ENCODE data around the gene TBC1D3I. TPM values are rescaled to one million over a fixed set of nuclear protein-coding genes. Genes with fewer than 3 reads are reported as not detected.

The TBC1D3I gene
- polyA plus RNA-seq, 1 donor (not counting 4 experiments of a cell fraction or from before 2014, with no cell fraction given) = not detected

DNA sequence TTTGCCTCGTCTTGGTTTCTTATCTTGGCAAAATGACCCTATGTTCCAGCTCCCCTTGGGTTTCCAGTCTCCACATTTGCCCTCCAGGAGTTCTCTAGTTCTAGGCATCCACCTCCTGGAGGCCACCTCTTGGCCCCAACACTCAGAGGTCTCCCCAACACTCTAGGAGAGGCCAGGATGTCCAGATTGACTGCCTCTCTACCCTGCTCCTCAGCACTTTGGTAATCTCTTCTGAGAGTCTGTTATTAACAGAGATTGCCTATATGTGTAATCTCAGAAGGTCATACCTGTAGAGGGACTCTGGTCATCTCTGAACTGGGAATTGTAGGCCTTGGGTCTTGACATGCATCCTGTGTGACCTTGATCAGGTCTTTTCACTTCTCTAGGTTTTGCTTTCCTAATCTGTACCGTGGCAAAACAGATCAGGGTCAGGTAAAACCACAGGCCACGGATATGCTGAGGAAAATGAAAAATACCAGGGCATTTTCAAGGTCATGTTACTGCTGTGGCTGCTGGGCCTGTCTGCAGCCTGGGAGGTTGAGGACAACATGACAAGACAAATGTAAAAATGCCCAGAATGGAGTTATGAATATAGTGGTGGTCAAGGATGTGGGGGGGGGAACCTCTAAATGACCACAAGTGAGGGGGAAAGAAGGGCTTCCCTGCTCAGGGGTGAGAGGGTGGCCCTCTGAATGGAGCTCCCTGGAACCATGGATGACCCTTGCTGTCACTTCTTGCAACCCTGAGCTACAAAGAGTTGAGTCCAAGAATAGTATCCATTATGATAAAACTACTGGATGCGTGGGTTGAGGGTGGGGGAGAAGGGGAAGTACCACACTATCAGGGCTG is 58.5 kb downstream of the TBC1D3I start:
- dilution Hi-C loops (cut with MboI; ENCODE audit: extremely low pct_ligation_motif_present, low sequenced_read_pairs) = no loop called here
- no peak overlapping the region for H3K9ac ChIP-seq (ENCODE audit: control insufficient read depth, extremely low read depth, insufficient read depth, low read length)
- H3K36me3 ChIP-seq (ENCODE audit: control insufficient read depth in 2 of 2, extremely low read depth in 1 of 2, insufficient read depth in 2 of 2, low read length in 2 of 2) = no peaks in the 10 kb centered on the region
- H3K4me3 ChIP-seq (ENCODE audit: control insufficient read depth in 2 of 3, extremely low read depth in 1 of 3, insufficient read depth in 2 of 3, low read depth in 1 of 3, low read length in 3 of 3) = no peak overlapping the region
- H3K9me1 ChIP-seq (ENCODE audit: control insufficient read depth, extremely low read depth, insufficient read depth, low read length) = no peaks in the 10 kb centered on the region
- no peaks in the 10 kb centered on the region for H3K79me2 ChIP-seq (ENCODE audit: control insufficient read depth, insufficient read depth, low read length)
- TF ChIP-seq, protein P1, sequence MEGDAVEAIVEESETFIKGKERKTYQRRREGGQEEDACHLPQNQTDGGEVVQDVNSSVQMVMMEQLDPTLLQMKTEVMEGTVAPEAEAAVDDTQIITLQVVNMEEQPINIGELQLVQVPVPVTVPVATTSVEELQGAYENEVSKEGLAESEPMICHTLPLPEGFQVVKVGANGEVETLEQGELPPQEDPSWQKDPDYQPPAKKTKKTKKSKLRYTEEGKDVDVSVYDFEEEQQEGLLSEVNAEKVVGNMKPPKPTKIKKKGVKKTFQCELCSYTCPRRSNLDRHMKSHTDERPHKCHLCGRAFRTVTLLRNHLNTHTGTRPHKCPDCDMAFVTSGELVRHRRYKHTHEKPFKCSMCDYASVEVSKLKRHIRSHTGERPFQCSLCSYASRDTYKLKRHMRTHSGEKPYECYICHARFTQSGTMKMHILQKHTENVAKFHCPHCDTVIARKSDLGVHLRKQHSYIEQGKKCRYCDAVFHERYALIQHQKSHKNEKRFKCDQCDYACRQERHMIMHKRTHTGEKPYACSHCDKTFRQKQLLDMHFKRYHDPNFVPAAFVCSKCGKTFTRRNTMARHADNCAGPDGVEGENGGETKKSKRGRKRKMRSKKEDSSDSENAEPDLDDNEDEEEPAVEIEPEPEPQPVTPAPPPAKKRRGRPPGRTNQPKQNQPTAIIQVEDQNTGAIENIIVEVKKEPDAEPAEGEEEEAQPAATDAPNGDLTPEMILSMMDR (optimal IDR thresholded peaks at IDR 0.05 in 1 of 3, IDR thresholded peaks at IDR 0.05 in 1 of 3, conservative IDR thresholded peaks at IDR 0.05 in 1 of 3; ENCODE audit: extremely low read depth in 1 of 3, insufficient read depth in 2 of 3, low read length in 3 of 3) = no peak
- TF ChIP-seq EZH2 (IDR thresholded peaks at IDR 0.05; ENCODE audit: low read length) = no peak
- H3K27ac ChIP-seq (ENCODE audit: control insufficient read depth, insufficient read depth, low read length) = no peak overlapping the region
- H2AFZ ChIP-seq (ENCODE audit: control insufficient read depth, low read length) = no peak overlapping the region
- DNase-seq (ENCODE audit: low read depth, low spot score) (no peak), FAIRE-seq (no peak)
- no peaks in the 10 kb centered on the region for H3K9me3 ChIP-seq (ENCODE audit: control insufficient read depth, low read depth, low read length)
- no peaks in the 10 kb centered on the region for H3K27me3 ChIP-seq (ENCODE audit: control insufficient read depth, extremely low read depth, insufficient read depth, low read length)
- no peak overlapping the region for H3K4me2 ChIP-seq (ENCODE audit: control insufficient read depth, extremely low read depth, insufficient read depth, low read depth, low read length)
- no peaks in the 10 kb centered on the region for H4K20me1 ChIP-seq (ENCODE audit: control insufficient read depth, extremely low read depth, insufficient read depth, low read length)
- no peaks in the 10 kb centered on the region for H3K4me1 ChIP-seq (ENCODE audit: control insufficient read depth, extremely low read depth, insufficient read depth, low read length)

DNA sequence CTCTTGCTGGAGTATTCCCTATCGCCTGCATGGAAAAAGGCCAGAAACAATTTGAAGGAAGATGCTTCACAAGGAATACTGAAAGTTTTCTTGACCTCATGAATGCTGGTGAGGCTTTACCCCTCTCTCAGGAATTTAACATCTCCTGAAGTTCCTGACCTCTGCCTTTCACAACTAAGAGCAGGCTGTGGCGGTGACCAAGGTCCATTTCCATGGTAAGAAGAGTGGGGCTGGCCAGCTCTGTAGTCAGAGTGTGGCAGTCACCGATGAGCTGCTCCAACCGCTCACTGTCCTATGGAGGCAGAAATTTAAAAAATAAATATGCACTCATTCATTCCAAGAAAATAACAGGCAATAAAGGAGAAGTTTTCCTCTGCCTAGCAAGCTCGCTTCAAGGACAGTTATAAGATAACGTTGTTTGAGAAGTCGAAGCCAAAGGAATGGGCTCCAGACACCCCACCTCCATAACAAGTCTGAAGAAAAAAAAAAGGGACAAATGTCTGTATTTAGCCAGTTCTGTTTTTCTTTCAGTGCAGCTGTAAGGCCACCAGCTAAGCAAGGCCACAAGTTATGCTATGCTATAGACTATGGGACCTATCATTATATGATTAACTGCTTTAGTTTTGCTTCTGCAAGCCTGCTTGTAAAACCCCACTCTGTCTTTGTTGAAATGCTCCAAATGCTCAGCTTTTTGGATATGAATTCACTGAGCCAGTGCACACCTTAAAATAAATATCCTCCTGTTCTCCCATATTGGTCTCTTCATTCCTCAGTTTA is 59.5 kb downstream of the TBC1D3I start:
- Histone ChIP-seq H3K79me2 (ENCODE audit: control insufficient read depth, insufficient read depth, low read length) (no peaks in the 10 kb centered on the region), H3K27me3 (ENCODE audit: control insufficient read depth, extremely low read depth, insufficient read depth, low read length) (no peaks in the 10 kb centered on the region), H3K9me3 (ENCODE audit: control insufficient read depth, low read depth, low read length) (no peaks in the 10 kb centered on the region), H3K9me1 (ENCODE audit: control insufficient read depth, extremely low read depth, insufficient read depth, low read length) (no peaks in the 10 kb centered on the region), H4K20me1 (ENCODE audit: control insufficient read depth, extremely low read depth, insufficient read depth, low read length) (no peaks in the 10 kb centered on the region), H3K27ac (ENCODE audit: control insufficient read depth, insufficient read depth, low read length) (no peak overlapping the region), H2AFZ (ENCODE audit: control insufficient read depth, low read length) (no peak overlapping the region), H3K4me3 (ENCODE audit: control insufficient read depth in 2 of 3, extremely low read depth in 1 of 3, insufficient read depth in 2 of 3, low read depth in 1 of 3, low read length in 3 of 3) (no peak overlapping the region), H3K36me3 (ENCODE audit: control insufficient read depth in 2 of 2, extremely low read depth in 1 of 2, insufficient read depth in 2 of 2, low read length in 2 of 2) (no peaks in the 10 kb centered on the region), H3K9ac (ENCODE audit: control insufficient read depth, extremely low read depth, insufficient read depth, low read length) (no peak overlapping the region), H3K4me1 (ENCODE audit: control insufficient read depth, extremely low read depth, insufficient read depth, low read length) (no peaks in the 10 kb centered on the region), H3K4me2 (ENCODE audit: control insufficient read depth, extremely low read depth, insufficient read depth, low read depth, low read length) (no peak overlapping the region)
- DNase-seq (ENCODE audit: low read depth, low spot score) (no peak), FAIRE-seq (no peak)
- TF ChIP-seq, protein P1 (optimal IDR thresholded peaks at IDR 0.05 in 1 of 3, IDR thresholded peaks at IDR 0.05 in 1 of 3, conservative IDR thresholded peaks at IDR 0.05 in 1 of 3; ENCODE audit: extremely low read depth in 1 of 3, insufficient read depth in 2 of 3, low read length in 3 of 3) = no peak
- no peak for TF ChIP-seq EZH2 (IDR thresholded peaks at IDR 0.05; ENCODE audit: low read length)
- dilution Hi-C loops (cut with MboI; ENCODE audit: extremely low pct_ligation_motif_present, low sequenced_read_pairs) = no loop called here

Small RNA genes lying within 50 kb of the gene (small RNA-seq; reads per million reads assigned to genes)
- gene AC243829.3 (ENCODE audit: insufficient read length in 3 of 3, low read depth in 3 of 3, low replicate concordance in 1 of 3) (0 reads per million in 3 experiments), gene AC243829.6 (ENCODE audit: insufficient read length in 3 of 3, low read depth in 3 of 3, low replicate concordance in 1 of 3) (0 reads per million in 3 experiments), gene RF00019 (ENCODE audit: insufficient read length in 3 of 3, low read depth in 3 of 3, low replicate concordance in 1 of 3) (0 reads per million in 3 experiments)

Other genes with a start within 250 kb of the TBC1D3I start
- not detected in 3 replicates for gene CCL23, start 246.6 kb downstream of the TBC1D3I start, polyA plus RNA-seq
- not detected in 3 replicates for gene CCL18, start 200.3 kb downstream of the TBC1D3I start, polyA plus RNA-seq
- gene CCL3, start 174.4 kb downstream of the TBC1D3I start, polyA plus RNA-seq = 0.48 TPM in 1 of 3 replicates, not detected in the others
- 0.21 TPM in 1 of 3 replicates, not detected in the others for gene CCL4, start 160.7 kb downstream of the TBC1D3I start, polyA plus RNA-seq
- 0.71 to 2.0 TPM (median 0.71 TPM) in 3 replicates for gene TBC1D3B, start 87.9 kb downstream of the TBC1D3I start, polyA plus RNA-seq
- gene CCL3L1, start 67.8 kb downstream of the TBC1D3I start, polyA plus RNA-seq = not detected in 3 replicates
- 0.23 TPM in 1 of 3 replicates, not detected in the others for gene CCL4L2, start 53.5 kb downstream of the TBC1D3I start, polyA plus RNA-seq
- gene TBC1D3G, start 59.3 kb upstream of the TBC1D3I start, polyA plus RNA-seq = not detected in 3 replicates
- gene TBC1D3H, start 123.9 kb upstream of the TBC1D3I start, polyA plus RNA-seq = not detected in 3 replicates
- 48.5 to 72.4 TPM (median 51.8 TPM) in 3 replicates for gene ZNHIT3, start 222.1 kb upstream of the TBC1D3I start, polyA plus RNA-seq

All from keratinocyte (primary cell).